Osteocyte (in vitro differentiated cells): ENCODE results near the gene CD36. TPM values are rescaled to one million over a fixed set of nuclear protein-coding genes. Genes with fewer than 3 reads are reported as not detected.
A peak's percentile ranks its signal among the peaks of the same experiment; 100 is the strongest.
"Not testable (repeated sequence)": the region's sequence is repeated elsewhere in the genome, so short reads cannot be mapped to it uniquely, and the experiment has no call there.

Source experiments
- DNase-seq: peaks from one replicate; pipeline ENCODE4 v3.0.0; 2021; ENCODE audit warnings: mixed read lengths; ENCODE audit not compliant: unreplicated experiment; ENCODE audit errors: extremely low spot score
- H3K27ac Mint-ChIP-seq: one replicate; pipeline ENCODE4 v1.8.0; 2021; ENCODE audit warnings: mild to moderate bottlenecking, mixed read lengths; ENCODE audit not compliant: unreplicated experiment
- H3K27me3 Mint-ChIP-seq: one replicate; pipeline ENCODE4 v1.8.0; 2021; ENCODE audit warnings: mixed read lengths; ENCODE audit not compliant: unreplicated experiment
- H3K36me3 Mint-ChIP-seq: one replicate; pipeline ENCODE4 v1.8.0; 2021; ENCODE audit warnings: mixed read lengths; ENCODE audit not compliant: unreplicated experiment
- H3K4me1 Mint-ChIP-seq: one replicate; pipeline ENCODE4 v1.8.0; 2021; ENCODE audit warnings: mixed read lengths; ENCODE audit not compliant: unreplicated experiment
- H3K4me3 Mint-ChIP-seq: one replicate; pipeline ENCODE4 v1.8.0; 2021; ENCODE audit warnings: mild to moderate bottlenecking, moderate library complexity, mixed read lengths; ENCODE audit not compliant: unreplicated experiment
- H3K9me3 Mint-ChIP-seq: one replicate; pipeline ENCODE4 v1.8.0; 2021; ENCODE audit warnings: mixed read lengths; ENCODE audit not compliant: unreplicated experiment
- total RNA-seq: library from RNA; stranded (reverse); gene quantifications from 2 replicates; pipeline ENCODE4 v1.2.1, GENCODE V29; 2021
- TF ChIP-seq, protein P1 (sequence below): fragments of 200-600 bp; sonication (generic); IDR thresholded peaks from 2 replicates; pipeline ENCODE4 v1.5.0; 2021; ENCODE audit warnings: antibody characterized with exemption, mild to moderate bottlenecking, moderate library complexity

Gene CD36
- total RNA-seq, 1 donor from 2014 or later, result 0.08 TPM

DNA sequence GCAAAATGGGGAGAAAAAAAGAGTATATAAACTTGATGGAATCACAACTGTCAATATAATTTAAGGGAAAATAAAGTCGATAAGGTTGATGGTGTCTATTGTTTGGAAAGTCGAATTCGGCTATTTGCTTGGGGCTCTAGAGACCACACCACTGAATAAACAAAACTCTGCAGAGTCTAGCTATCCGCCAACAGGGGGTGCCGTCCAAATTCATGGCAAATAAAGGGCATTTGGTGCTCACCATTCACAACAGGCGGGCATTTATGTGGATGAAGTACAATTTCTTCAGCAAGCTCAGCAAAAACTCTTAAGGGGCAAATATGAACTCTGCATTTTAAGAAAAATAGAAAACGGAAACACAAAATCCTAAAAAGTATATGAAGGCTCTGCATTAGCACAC lies 23.3 kb downstream of the CD36 start:
- Mint-ChIP-seq H3K4me1 (peaks cover 4% of the 10 kb centered on the region), H3K9me3 (no peaks in the 10 kb centered on the region), H3K27me3 (peaks cover 13% of the 10 kb centered on the region), H3K36me3 (no peaks in the 10 kb centered on the region), H3K4me3 (no peak overlapping the region), H3K27ac (no peak overlapping the region)
- DNase-seq, result no peak
- TF ChIP-seq, protein P1, sequence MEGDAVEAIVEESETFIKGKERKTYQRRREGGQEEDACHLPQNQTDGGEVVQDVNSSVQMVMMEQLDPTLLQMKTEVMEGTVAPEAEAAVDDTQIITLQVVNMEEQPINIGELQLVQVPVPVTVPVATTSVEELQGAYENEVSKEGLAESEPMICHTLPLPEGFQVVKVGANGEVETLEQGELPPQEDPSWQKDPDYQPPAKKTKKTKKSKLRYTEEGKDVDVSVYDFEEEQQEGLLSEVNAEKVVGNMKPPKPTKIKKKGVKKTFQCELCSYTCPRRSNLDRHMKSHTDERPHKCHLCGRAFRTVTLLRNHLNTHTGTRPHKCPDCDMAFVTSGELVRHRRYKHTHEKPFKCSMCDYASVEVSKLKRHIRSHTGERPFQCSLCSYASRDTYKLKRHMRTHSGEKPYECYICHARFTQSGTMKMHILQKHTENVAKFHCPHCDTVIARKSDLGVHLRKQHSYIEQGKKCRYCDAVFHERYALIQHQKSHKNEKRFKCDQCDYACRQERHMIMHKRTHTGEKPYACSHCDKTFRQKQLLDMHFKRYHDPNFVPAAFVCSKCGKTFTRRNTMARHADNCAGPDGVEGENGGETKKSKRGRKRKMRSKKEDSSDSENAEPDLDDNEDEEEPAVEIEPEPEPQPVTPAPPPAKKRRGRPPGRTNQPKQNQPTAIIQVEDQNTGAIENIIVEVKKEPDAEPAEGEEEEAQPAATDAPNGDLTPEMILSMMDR, result peak; percentile 29

DNA sequence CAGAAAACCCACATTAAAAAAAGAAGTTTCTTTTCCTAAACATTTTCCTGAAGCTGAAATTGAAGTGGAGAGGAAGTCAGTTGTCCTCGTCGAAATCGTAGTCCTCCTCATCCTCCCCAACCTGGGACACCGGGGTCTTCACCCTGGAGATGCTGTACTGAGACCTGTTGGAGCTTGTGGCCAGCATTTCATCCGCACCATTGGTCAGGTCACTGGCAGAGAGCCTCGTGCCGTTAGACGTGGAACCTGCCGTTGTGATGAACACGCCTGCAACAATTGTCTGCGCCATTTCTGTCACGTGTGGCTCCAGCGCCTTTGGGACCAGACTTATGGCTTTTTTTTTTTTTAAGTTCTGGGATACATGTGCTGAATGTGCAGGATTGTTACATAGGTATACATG lies 23.8 kb downstream of the CD36 start:
- Mint-ChIP-seq H3K4me1 (peaks cover 4% of the 10 kb centered on the region), H3K27me3 (peaks cover 13% of the 10 kb centered on the region)

DNA sequence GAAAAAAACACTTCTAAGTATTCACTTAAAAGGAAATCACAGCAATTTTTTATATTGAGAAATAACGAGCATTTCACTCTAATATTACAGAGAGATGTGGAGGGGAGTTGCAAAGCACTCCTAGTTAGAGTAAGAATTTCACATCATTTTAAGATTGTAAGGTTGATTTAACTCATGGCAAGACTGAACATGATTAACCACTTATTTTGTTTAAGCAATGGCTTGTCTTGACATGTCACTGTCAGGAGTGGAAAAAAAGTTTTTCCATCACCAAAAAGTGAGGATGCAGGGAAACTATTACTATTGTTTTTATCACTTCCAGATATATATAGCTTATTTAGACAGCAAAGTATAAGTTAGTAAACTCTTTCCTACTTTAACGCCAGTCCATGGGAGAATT lies 27.1 kb downstream of the CD36 start:
- Mint-ChIP-seq H3K4me1 (no peaks in the 10 kb centered on the region), H3K36me3 (no peaks in the 10 kb centered on the region), H3K27me3 (peaks cover 11% of the 10 kb centered on the region), H3K9me3 (no peaks in the 10 kb centered on the region), H3K27ac (no peak overlapping the region), H3K4me3 (no peak overlapping the region)
- DNase-seq, result no peak
- TF ChIP-seq, protein P1, result no peak

More for the DNA sequence above, 23.8 kb downstream of the CD36 start:
- TF ChIP-seq, protein P1, result no peak
- no peak for DNase-seq
- Mint-ChIP-seq H3K9me3 (no peaks in the 10 kb centered on the region), H3K4me3 (no peak overlapping the region), H3K36me3 (no peaks in the 10 kb centered on the region), H3K27ac (no peak overlapping the region)

DNA sequence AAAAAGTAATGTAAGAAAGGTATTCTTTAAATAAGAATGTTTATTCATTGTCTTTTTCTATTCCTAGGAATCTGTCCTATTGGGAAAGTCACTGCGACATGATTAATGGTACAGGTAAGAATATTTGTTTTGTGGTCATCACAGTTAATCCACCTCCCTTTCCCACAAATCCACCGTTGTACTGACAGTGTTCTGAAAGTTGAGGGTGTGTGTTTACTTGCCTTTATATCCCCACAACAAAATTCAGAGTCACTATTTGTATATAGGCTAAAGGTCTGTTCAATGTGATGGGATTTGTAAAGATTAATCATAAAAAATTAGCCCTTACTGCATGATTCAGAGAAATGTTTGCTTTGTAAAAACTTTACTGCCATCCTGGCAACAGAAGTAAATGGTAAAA lies 27.9 kb downstream of the CD36 start:
- TF ChIP-seq, protein P1, result no peak
- DNase-seq, result no peak
- Mint-ChIP-seq H3K27me3 (peaks cover 10% of the 10 kb centered on the region), H3K4me1 (no peaks in the 10 kb centered on the region), H3K36me3 (no peaks in the 10 kb centered on the region), H3K27ac (no peak overlapping the region), H3K4me3 (no peak overlapping the region), H3K9me3 (no peaks in the 10 kb centered on the region)

DNA sequence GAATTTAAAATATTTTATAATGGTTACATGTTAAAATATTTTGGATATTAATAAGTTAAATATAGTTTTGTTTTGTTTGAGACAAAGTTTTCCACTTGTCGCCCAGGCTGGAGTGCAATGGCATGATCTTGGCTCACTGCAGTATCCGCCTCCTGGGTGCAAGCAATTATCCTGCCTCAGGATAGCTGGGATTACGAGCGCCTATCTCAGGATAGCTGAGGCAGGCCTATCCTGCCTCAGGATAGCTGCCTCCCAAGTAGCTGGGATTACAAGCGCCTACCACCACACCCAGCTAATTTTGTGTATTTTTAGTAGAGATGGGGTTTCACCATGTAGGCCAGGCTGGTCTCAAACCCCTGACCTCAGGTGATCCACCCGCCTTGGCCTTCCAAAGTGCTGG lies 30.9 kb downstream of the CD36 start:
- H3K4me1 Mint-ChIP-seq, H3K36me3 Mint-ChIP-seq, H3K4me3 Mint-ChIP-seq, H3K9me3 Mint-ChIP-seq, DNase-seq, H3K27ac Mint-ChIP-seq, H3K27me3 Mint-ChIP-seq: not testable (repeated sequence)

DNA sequence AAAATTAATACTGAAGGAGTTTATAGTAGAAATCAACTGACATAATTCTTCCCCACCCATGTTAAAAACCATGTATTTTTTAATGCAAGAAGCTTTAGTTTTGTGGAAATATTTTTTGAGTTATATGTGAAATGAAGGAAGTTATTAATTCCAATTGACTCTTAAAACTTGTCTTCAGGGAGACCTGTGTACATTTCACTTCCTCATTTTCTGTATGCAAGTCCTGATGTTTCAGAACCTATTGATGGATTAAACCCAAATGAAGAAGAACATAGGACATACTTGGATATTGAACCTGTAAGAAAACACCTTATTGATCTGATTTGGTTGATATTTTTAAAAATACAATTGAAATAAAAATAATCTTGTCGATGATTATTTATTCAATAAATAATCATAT lies 33.3 kb downstream of the CD36 start:
- Mint-ChIP-seq H3K9me3 (no peaks in the 10 kb centered on the region), H3K27ac (no peak overlapping the region), H3K4me3 (no peak overlapping the region), H3K36me3 (no peaks in the 10 kb centered on the region), H3K4me1 (no peaks in the 10 kb centered on the region), H3K27me3 (no peaks in the 10 kb centered on the region)
- DNase-seq, result no peak
- TF ChIP-seq, protein P1, result no peak
